Breast epithelium (tissue), 4 donors: ENCODE results near the gene POLG. TPM values are rescaled to one million over a fixed set of nuclear protein-coding genes. Genes with fewer than 3 reads are reported as not detected.

Experiments used
- DNase-seq, 2 donors: peaks; one replicate each; pipeline ENCODE4 v3.0.0-alpha.2; 2019; ENCODE audit warnings: low spot score in 2 of 2
- H3K27ac ChIP-seq, 2 donors: fragments of 200-600 bp; sonication (generic) in 1 of 2; one replicate each; pipeline ENCODE4 v1.5.1; 2016 to 2019; ENCODE audit warnings: mild to moderate bottlenecking in 1 of 2
- H3K27me3 ChIP-seq, 2 donors: fragments of 200-600 bp; sonication (generic) in 1 of 2; one replicate each; pipeline versions ENCODE4 v1.5.1 to v1.6.0; 2017 to 2019; ENCODE audit warnings: control low read depth in 1 of 2, mild to moderate bottlenecking in 1 of 2
- H3K36me3 ChIP-seq: fragments of 200-600 bp; one replicate; pipeline ENCODE4 v1.5.1; 2019
- H3K4me1 ChIP-seq, 2 donors: fragments of 200-600 bp; sonication (generic); one replicate each; pipeline ENCODE4 v1.5.1; 2016 to 2019; ENCODE audit warnings: control low read depth in 1 of 2
- H3K4me3 ChIP-seq, 3 donors: fragments of 200-600 bp; sonication (generic); 1 replicate in 2 of 3; 2 replicates in 1 of 3; pipeline ENCODE4 v1.5.1; 2016 to 2019; ENCODE audit warnings: mild to moderate bottlenecking in 3 of 3, moderate library complexity in 2 of 3
- H3K9me3 ChIP-seq, 2 donors: fragments of 200-600 bp; sonication (generic) in 1 of 2; one replicate each; pipeline ENCODE4 v1.5.1; 2016 to 2019; ENCODE audit warnings: control low read depth in 1 of 2
- POLR2A ChIP-seq: fragments of 450-650 bp; IDR thresholded peaks from one replicate; pipeline ENCODE4 v1.6.1; 2016; ENCODE audit warnings: antibody characterized with exemption, mild to moderate bottlenecking, moderate library complexity
- POLR2AphosphoS5 ChIP-seq, 3 donors: sonication (generic); formaldehyde crosslinking; IDR thresholded peaks; one replicate each; pipeline ENCODE4 v1.6.1; 2017; ENCODE audit warnings: antibody characterized with exemption in 3 of 3
- intact Hi-C: fragments of 100-400 bp; cut with DNase I; formaldehyde crosslinking; loops from one replicate; pipeline ENCODE4 v1.15.1; 2023; ENCODE audit warnings: low total_unique reads
- total RNA-seq, 3 donors: library from RNA; depleted of rRNA; stranded (reverse); fragments of >200 nt; gene quantifications; one replicate each; pipeline ENCODE4 v1.1.0, GENCODE V29; 2016
- TF ChIP-seq, protein P1 (sequence below), 3 donors: fragments of 450-650 bp; IDR thresholded peaks; one replicate each; pipeline ENCODE4 v1.5.1; 2016 to 2017; ENCODE audit warnings: antibody characterized with exemption in 3 of 3, mild to moderate bottlenecking in 3 of 3, moderate library complexity in 3 of 3

POLG gene
- total RNA-seq, 3 donors from 2014 or later, result 50.6 to 59.6 (median 53.3) TPM

DNA sequence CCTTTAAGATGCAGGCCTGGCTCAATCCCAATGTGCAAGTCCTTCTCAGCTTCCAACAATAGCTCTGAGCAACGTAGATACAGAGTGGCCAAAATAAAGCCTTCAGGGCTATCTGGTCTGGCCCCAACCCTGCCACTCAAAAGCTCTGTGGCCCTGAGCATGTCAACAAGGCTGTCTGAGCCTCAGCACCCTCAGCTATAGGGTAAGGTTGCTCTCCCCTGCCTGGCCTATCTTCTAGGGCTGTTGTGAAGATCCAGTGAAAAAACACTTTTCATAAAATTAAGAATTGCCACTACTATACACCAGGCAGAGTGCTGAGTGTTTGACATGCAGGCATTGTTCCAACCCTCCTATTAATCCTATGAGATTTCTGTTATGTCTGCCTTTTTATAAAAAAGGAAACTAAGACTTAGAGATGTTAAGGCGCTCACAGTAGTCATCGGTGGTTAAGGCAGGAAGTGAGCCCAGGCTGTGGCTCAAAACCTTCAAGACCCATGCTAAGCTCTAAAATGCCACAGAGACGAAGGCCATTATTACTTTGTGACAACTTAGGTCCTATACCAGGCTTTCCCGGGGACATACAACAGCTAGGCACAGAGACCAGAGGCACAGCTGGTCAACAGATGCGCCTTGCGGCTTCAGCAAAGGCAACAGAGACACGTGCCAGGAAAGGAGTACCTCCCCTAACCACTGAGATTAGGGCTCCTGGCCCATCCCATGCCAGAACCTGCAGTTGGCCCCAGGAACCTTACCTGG, 5.1 kb downstream of the POLG start:
- no peaks in the 10 kb centered on the region for H3K27me3 ChIP-seq
- intact Hi-C loops, result loop anchor here (5.0 kb wide), 1 partner anchor 343 kb away; no protein-coding TSS in a partner anchor
- H3K36me3 ChIP-seq, result peaks cover 4% of the 10 kb centered on the region
- TF ChIP-seq, protein P1, sequence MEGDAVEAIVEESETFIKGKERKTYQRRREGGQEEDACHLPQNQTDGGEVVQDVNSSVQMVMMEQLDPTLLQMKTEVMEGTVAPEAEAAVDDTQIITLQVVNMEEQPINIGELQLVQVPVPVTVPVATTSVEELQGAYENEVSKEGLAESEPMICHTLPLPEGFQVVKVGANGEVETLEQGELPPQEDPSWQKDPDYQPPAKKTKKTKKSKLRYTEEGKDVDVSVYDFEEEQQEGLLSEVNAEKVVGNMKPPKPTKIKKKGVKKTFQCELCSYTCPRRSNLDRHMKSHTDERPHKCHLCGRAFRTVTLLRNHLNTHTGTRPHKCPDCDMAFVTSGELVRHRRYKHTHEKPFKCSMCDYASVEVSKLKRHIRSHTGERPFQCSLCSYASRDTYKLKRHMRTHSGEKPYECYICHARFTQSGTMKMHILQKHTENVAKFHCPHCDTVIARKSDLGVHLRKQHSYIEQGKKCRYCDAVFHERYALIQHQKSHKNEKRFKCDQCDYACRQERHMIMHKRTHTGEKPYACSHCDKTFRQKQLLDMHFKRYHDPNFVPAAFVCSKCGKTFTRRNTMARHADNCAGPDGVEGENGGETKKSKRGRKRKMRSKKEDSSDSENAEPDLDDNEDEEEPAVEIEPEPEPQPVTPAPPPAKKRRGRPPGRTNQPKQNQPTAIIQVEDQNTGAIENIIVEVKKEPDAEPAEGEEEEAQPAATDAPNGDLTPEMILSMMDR (IDR thresholded peaks at IDR 0.05), result no peak
- TF ChIP-seq POLR2A (no peak), POLR2AphosphoS5 (IDR thresholded peaks at IDR 0.05) (no peak)
- no peak overlapping the region for H3K4me3 ChIP-seq
- no peak overlapping the region for H3K27ac ChIP-seq
- H3K9me3 ChIP-seq, result no peaks in the 10 kb centered on the region
- DNase-seq, result no peak
- H3K4me1 ChIP-seq, result peaks cover 6 to 12% of the 10 kb centered on the region in 2 donors

DNA sequence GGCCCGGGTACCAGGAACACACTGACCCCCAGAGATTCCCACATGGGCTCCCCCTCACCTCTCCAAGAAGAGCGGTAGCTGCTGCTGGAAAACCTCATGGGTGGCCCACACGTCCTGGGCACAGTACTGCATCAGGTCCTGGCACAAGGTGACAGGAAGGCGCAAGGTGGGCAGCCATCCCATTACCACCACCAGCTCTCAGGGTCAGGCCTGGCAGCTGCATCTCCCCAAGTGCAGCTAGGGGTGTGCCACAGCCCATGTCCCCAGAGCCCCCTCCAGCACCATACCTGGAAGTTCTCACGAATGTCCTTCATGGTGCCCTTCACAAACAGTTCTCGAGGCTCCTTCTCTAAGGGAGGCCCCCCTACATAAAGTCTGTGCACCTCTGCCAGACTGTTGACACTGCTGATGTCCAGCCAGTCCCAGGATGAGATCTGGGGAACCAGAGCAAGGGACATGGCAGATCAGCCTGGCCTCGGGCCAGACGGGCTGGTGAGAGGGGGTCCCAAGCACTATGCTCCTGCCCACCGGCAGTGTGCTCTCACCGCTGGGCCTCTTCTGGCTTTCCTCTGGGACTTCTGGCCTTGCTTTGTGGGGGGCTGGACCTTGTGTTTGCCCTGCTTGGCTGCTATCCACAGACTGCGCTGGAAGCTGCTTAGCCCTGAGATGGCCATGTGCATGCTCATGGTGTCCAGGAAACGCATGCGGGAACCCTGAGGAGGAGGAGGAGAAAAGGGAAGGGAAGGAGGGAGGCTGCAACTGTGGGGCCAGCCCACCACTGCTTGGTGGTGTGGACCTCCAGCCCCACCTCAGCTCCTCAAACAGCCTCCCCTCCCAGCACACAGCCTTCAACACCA, 6.0 kb downstream of the POLG start:
- intact Hi-C loops, result no loop called here
- no peaks in the 10 kb centered on the region for H3K9me3 ChIP-seq
- H3K36me3 ChIP-seq, result peaks cover 8% of the 10 kb centered on the region
- DNase-seq, result no peak
- TF ChIP-seq, protein P1 (IDR thresholded peaks at IDR 0.05), result no peak
- TF ChIP-seq POLR2AphosphoS5 (IDR thresholded peaks at IDR 0.05) (no peak), POLR2A (no peak)
- H3K27me3 ChIP-seq, result no peaks in the 10 kb centered on the region
- H3K4me1 ChIP-seq, result peaks cover 6 to 12% of the 10 kb centered on the region in 2 donors
- H3K4me3 ChIP-seq, result no peak overlapping the region
- H3K27ac ChIP-seq, result no peak overlapping the region

DNA sequence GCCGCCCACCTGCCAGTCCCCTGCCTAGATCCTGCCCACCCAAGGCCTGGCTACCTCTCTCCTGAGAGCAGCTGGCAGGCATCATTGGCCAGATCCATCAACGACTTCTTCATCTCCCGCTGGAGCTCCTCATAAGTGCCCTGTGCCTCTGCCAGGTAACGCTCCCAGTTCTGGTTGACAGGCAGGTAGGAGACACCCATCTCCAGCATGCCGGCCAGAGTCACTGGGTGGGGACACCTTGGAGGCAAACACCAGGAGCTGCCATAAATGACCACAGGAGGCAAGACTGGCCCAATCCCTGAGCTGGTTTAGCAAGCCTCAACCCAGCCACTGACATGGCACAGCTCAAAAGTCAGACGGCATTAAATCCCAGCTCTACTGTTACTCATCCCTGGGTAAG, 7.5 kb downstream of the POLG start:
- DNase-seq, result no peak
- TF ChIP-seq, protein P1 (IDR thresholded peaks at IDR 0.05), result no peak
- TF ChIP-seq POLR2A (no peak), POLR2AphosphoS5 (IDR thresholded peaks at IDR 0.05) (no peak)
- Histone ChIP-seq H3K36me3 (peaks cover 8% of the 10 kb centered on the region), H3K27me3 (no peaks in the 10 kb centered on the region), H3K4me3 (no peak overlapping the region), H3K4me1 (no peaks in the 10 kb centered on the region), H3K27ac (no peak overlapping the region), H3K9me3 (no peaks in the 10 kb centered on the region)
- intact Hi-C loops, result no loop called here

DNA sequence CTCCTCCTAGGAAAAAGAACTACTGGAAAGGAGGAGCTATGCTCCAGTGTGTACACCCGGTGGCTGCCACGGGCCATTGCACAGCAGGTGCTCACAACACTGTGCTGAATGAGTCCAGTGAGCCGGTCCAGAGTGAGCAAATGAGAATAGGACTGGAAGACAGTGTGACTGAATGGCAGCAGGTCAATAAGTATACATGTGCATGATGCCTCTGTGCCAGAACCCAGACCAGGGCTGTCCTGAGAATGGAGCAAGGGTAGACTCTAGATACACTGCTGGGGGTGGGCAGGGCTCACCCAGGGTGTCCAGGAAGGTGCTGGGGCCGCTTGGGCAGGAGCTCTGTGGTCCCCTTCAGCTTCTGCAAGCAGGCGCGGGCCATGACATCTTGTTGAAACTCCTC, 8.3 kb downstream of the POLG start:
- no peak overlapping the region for H3K27ac ChIP-seq
- no peaks in the 10 kb centered on the region for H3K4me1 ChIP-seq
- H3K27me3 ChIP-seq, result no peaks in the 10 kb centered on the region
- no peak overlapping the region for H3K4me3 ChIP-seq
- no peak for DNase-seq
- intact Hi-C loops, result no loop called here
- H3K36me3 ChIP-seq, result peaks cover 8% of the 10 kb centered on the region
- no peaks in the 10 kb centered on the region for H3K9me3 ChIP-seq
- TF ChIP-seq POLR2AphosphoS5 (IDR thresholded peaks at IDR 0.05) (no peak), POLR2A (no peak)
- TF ChIP-seq, protein P1 (IDR thresholded peaks at IDR 0.05), result no peak
